Subcutaneous adipose tissue (tissue), 4 donors: ENCODE results near the gene TRAPPC1. TPM values are rescaled to one million over a fixed set of nuclear protein-coding genes. Genes with fewer than 3 reads are reported as not detected.

Experiments used
- CTCF ChIP-seq: fragments of 450-650 bp; IDR thresholded peaks from one replicate; pipeline ENCODE4 v1.5.1; 2016; ENCODE audit warnings: low read depth, mild to moderate bottlenecking, control low read depth, antibody characterized with exemption, moderate library complexity
- total RNA-seq, 4 donors: library from RNA; depleted of rRNA; stranded (reverse); fragments of >200 nt; gene quantifications; one replicate each; pipeline ENCODE4 v1.1.0, GENCODE V29; 2016

The TRAPPC1 gene
- total RNA-seq, 4 donors from 2014 or later: 28.8 to 43.5 (median 37.5) TPM

DNA sequence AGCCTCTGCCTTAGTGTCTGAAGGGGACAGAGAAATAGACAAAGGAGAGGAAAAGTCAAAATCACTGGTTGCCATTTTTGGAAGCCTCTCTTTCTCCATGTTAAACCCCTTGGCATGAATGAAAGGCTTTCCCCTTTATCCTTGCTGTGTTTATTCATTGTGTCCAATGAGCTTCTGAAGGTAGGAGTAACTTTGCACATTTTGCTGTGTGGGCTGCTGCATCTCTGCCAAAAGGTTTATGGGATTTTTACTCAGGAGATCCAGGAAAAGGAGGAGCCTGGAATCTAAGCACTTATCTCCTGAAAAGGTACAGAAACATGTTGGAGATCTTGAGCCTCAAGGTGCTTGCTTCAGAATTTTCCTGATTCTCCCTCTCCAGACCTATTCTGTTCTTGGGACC lies 4.1 kb upstream of the TRAPPC1 start:
- TF ChIP-seq CTCF: no peak

DNA sequence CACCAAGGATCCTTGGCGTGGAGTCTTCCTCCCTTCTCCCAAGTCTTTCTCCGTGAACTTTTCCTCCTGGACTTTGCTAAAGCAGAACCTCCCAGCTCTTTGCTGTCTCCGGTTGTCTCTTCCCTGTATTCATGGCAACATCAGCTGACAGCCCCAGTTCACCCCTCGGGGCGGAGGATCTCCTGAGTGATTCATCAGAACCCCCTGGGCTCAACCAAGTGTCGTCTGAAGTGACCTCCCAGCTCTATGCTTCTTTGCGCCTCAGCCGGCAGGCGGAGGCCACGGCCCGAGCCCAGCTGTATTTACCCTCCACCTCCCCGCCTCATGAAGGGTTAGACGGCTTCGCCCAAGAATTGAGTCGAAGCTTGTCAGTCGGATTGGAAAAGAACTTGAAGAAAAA lies 1.2 kb upstream of the TRAPPC1 start:
- TF ChIP-seq CTCF: no peak

DNA sequence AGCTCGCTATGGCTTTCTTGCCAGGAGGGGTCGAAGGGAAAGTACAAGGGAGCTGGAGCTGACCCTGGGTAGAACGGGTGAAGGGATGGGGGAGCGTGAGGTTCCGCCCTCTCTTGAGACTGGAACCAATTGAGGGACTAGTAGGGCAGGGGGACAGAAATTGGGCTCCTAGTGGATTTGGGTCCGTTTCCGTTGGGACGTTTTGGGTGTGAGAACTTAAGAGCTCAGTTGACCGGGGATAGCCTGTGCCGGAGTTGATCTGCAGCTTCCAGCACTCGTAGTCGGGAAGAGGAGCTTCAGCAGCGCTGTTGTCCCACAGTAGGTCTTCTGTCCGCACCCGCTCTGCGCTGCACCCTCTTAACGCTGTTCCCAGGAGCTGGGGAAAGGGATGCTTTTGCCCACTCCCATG lies 741 bp upstream of the TRAPPC1 start:
- no peak for TF ChIP-seq CTCF

DNA sequence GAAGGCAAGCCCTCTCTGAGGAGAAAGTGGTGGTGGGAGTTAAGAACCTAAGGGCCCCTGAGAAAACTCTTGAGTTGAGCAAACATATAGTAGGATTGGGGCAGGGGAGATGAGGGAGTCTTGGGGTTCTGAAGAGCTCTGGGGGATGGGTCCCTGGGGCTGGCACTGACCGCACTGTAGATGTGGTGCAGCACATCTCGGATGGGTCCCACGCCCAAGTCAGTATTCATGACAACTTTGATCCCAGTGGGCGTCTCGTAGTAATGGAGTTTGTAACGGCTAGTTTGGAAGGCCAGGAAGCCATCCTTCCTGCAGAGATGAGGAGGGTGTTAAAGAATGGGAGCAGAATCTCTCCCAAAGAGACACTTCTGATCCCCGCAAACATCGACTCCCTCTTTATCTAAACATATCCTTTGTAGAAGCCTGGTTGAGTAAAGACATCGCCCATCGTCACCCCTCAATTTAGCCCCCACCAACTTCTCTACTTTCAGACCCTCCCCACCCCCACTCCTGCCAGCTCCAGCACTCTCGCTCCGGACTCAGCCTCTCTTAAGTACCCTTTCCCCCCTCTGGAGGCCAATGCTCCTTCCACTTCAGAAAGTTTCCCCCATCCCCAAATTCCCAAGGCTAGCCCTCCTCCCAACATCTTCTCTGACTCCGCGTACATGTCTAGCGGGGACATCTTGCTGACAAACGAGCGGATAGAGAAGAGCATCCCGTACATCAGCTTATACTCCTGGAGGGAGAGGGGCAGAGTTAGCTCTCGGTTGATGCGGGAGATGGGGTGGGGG lies 710 bp downstream of the TRAPPC1 start:
- no peak for TF ChIP-seq CTCF

- no peak for TF ChIP-seq CTCF
Observed at GRCh38 chr17:7929158-7930023, 2.4 kb downstream of the TRAPPC1 start, which contains the start of gene KCNAB3. TSS of gene KCNAB3 (minus strand) at chr17:7929856. CDS start at chr17:7929435, 421 bp downstream.

DNA sequence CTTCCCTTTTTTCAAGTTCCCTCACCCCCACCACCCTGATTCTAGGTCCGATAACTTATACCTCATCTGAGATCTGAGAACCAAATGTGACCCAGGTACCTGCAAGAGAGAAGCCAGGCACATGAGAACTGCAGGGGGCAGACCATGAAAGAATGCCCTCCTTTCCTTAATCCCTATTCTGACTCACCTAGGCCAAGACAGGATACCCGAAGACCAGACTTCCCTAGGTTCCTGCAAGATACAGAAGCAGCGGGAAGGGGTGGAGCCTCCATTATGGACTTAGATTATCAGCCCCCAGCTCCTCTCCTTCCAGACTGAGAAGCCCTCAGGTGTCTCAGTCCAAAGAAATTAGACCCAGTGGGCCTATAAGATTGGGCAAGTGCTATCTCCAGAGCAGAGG lies 4.2 kb downstream of the TRAPPC1 start:
- TF ChIP-seq CTCF: no peak
